Neural progenitor cell (in vitro differentiated cells): ENCODE results near the gene CEP350. TPM values are rescaled to one million over a fixed set of nuclear protein-coding genes. Genes with fewer than 3 reads are reported as not detected.

Source experiments
- DNase-seq: peaks from one replicate; pipeline ENCODE4 v3.0.0-alpha.2; 2016; ENCODE audit warnings: low spot score
- H2AFZ ChIP-seq: fragments of 200-600 bp; sonication (generic); replicated peaks from 2 replicates; pipeline ENCODE4 v1.6.1; 2016; ENCODE audit warnings: antibody characterized with exemption
- H3F3A ChIP-seq: fragments of 200-600 bp; sonication (generic); 2 replicates; pipeline ENCODE4 v1.6.1; 2016; ENCODE audit warnings: antibody characterized with exemption, low read depth
- H3K27ac ChIP-seq: fragments of 200-600 bp; sonication (generic); 2 replicates; pipeline ENCODE4 v1.5.1; 2016; ENCODE audit warnings: mild to moderate bottlenecking
- H3K27me3 ChIP-seq: fragments of 200-600 bp; sonication (generic); 2 replicates; pipeline ENCODE4 v1.6.1; 2016; ENCODE audit warnings: mild to moderate bottlenecking, moderate library complexity
- H3K36me3 ChIP-seq: fragments of 200-600 bp; sonication (generic); 2 replicates; pipeline ENCODE4 v1.5.1; 2016
- H3K4me1 ChIP-seq: fragments of 200-600 bp; sonication (generic); 2 replicates; pipeline ENCODE4 v1.6.1; 2016; ENCODE audit warnings: mixed run types
- H3K4me2 ChIP-seq: fragments of 200-600 bp; sonication (generic); 2 replicates; pipeline ENCODE4 v1.6.1; 2016
- H3K4me3 ChIP-seq: fragments of 200-600 bp; sonication (generic); 2 replicates; pipeline ENCODE4 v1.5.1; 2016
- H3K79me2 ChIP-seq: fragments of 200-600 bp; sonication (generic); 2 replicates; pipeline ENCODE4 v1.6.1; 2016; ENCODE audit warnings: low read depth
- H3K9ac ChIP-seq: fragments of 200-600 bp; sonication (generic); 2 replicates; pipeline ENCODE4 v1.6.1; 2016
- H3K9me3 ChIP-seq: fragments of 200-600 bp; sonication (generic); 2 replicates; pipeline ENCODE4 v1.5.1; 2016; ENCODE audit warnings: low read depth
- H4K20me1 ChIP-seq: fragments of 200-600 bp; sonication (generic); 2 replicates; pipeline ENCODE4 v1.6.1; 2016; ENCODE audit warnings: low read depth
- H3K27ac Mint-ChIP-seq: 3 replicates; pipeline ENCODE4 v1.8.0; 2021; ENCODE audit warnings: mixed read lengths
- H3K27me3 Mint-ChIP-seq: 2 replicates; pipeline ENCODE4 v1.8.0; 2022; ENCODE audit warnings: low read depth, mild to moderate bottlenecking, inconsistent platforms, moderate library complexity, mixed read lengths; ENCODE audit not compliant: insufficient read depth
- H3K36me3 Mint-ChIP-seq: 3 replicates; pipeline ENCODE4 v1.8.0; 2021; ENCODE audit warnings: mixed read lengths
- H3K4me1 Mint-ChIP-seq: 3 replicates; pipeline ENCODE4 v1.8.0; 2021; ENCODE audit warnings: mixed read lengths
- H3K4me3 Mint-ChIP-seq: 3 replicates; pipeline ENCODE4 v1.8.0; 2021; ENCODE audit warnings: mild to moderate bottlenecking, moderate library complexity, mixed read lengths
- H3K9me3 Mint-ChIP-seq: 3 replicates; pipeline ENCODE4 v1.8.0; 2020; ENCODE audit warnings: mixed read lengths
- EZH2 ChIP-seq: fragments of 200-600 bp; sonication (generic); IDR thresholded peaks from 2 replicates; pipeline ENCODE4 v1.6.1; 2017; ENCODE audit warnings: antibody characterized with exemption, mild to moderate bottlenecking, moderate library complexity
- EZH2phosphoT487 ChIP-seq: fragments of 200-600 bp; sonication (generic); IDR thresholded peaks from 2 replicates; pipeline ENCODE4 v1.6.1; 2017; ENCODE audit warnings: antibody characterized with exemption
- total RNA-seq: library from RNA; depleted of rRNA; stranded (reverse); fragments of >200 nt; gene quantifications from 2 replicates; pipeline ENCODE4 v1.2.3, GENCODE V29; 2015; ENCODE audit warnings: low replicate concordance
- TF ChIP-seq, protein P1 (sequence below): fragments of 200-600 bp; sonication (generic); IDR thresholded peaks from 2 replicates; pipeline ENCODE4 v1.5.1; 2017; ENCODE audit warnings: antibody characterized with exemption, mild to moderate bottlenecking

The CEP350 gene
- total RNA-seq, 1 donor from 2014 or later = 61.2 TPM

DNA sequence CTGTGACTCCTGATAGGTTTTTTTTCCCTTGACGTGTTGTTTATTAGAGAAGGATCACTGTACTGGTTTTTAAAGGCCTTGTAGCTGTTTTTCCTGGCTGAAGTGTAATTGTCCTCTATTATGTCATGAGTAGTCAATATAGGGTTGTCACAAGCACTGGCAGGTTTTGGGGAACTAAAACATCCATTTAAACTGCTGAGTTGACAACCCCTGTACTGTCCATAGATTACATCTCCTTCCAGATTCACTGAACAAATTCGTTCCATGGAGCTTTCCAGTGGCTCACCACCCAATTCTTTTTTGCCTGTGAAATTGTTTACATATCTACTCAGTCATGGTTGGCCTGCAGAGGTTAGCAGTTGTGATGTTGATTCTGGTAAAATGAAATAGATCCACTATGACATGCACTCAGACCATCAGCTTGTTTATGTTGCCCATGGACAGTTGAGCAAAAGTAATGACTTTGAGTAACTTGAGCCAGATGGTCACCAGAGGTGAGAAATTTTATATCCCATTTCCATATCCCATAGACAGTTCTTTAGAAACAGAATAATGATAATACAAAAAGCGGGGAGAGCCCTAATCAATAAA, 140.2 kb downstream of the CEP350 start:
- no peaks in the 10 kb centered on the region for H3K27me3 ChIP-seq
- H3K9ac ChIP-seq = no peak overlapping the region
- Mint-ChIP-seq H3K4me3 (no peak overlapping the region), H3K9me3 (no peaks in the 10 kb centered on the region), H3K27ac (no peak overlapping the region), H3K36me3 (peaks cover 39% of the 10 kb centered on the region), H3K4me1 (no peaks in the 10 kb centered on the region), H3K27me3 (no peaks in the 10 kb centered on the region)
- no peaks in the 10 kb centered on the region for H4K20me1 ChIP-seq
- no peaks in the 10 kb centered on the region for H3K79me2 ChIP-seq
- H3K4me3 ChIP-seq = no peak overlapping the region
- H3K9me3 ChIP-seq = no peaks in the 10 kb centered on the region
- H3K27ac ChIP-seq = no peak overlapping the region
- peaks cover 3% of the 10 kb centered on the region for H3K4me1 ChIP-seq
- no peaks in the 10 kb centered on the region for H3F3A ChIP-seq
- no peak overlapping the region for H2AFZ ChIP-seq
- no peak for TF ChIP-seq EZH2phosphoT487
- no peak for TF ChIP-seq EZH2
- TF ChIP-seq, protein P1, sequence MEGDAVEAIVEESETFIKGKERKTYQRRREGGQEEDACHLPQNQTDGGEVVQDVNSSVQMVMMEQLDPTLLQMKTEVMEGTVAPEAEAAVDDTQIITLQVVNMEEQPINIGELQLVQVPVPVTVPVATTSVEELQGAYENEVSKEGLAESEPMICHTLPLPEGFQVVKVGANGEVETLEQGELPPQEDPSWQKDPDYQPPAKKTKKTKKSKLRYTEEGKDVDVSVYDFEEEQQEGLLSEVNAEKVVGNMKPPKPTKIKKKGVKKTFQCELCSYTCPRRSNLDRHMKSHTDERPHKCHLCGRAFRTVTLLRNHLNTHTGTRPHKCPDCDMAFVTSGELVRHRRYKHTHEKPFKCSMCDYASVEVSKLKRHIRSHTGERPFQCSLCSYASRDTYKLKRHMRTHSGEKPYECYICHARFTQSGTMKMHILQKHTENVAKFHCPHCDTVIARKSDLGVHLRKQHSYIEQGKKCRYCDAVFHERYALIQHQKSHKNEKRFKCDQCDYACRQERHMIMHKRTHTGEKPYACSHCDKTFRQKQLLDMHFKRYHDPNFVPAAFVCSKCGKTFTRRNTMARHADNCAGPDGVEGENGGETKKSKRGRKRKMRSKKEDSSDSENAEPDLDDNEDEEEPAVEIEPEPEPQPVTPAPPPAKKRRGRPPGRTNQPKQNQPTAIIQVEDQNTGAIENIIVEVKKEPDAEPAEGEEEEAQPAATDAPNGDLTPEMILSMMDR = no peak
- peaks cover 38% of the 10 kb centered on the region for H3K36me3 ChIP-seq
- DNase-seq = no peak
- H3K4me2 ChIP-seq = no peak overlapping the region

DNA sequence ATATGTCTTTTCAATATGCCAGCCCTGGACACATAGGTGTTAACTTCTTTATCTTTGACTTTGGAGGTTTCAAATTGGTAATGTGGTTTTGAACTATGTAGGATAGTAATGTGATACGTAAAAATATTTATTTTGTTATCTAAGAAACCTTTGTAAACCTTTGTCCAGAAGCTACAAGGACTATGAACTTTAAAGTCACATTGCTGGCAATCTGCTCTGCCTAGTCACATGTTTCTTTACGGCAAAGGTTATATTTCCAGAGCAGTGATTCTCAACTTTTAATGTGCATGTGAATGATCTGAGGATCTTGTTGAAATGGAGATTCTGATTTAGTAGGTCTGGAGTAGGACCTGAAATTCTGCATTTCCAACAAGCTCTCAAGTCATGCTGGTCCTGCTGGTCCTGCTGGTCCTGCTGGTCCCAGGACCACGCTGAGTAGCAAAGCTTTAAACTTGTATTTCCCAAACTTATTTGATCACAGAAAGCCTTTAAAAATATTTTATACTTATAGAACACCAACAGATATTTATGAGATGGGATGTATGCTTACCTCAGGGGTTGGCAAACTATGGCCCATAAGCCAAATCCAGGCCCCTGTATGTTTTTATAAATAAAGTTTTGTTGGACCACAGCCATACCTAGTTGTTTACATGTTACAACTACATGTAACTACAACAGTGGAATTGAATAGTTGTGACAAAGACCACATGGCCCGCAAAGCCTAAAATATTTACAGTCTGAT, 142.1 kb downstream of the CEP350 start:
- peaks cover 46% of the 10 kb centered on the region for H3K36me3 Mint-ChIP-seq
- H3K4me1 ChIP-seq = peaks cover 3% of the 10 kb centered on the region
- no peaks in the 10 kb centered on the region for H3K9me3 Mint-ChIP-seq
- no peak for TF ChIP-seq EZH2phosphoT487
- TF ChIP-seq EZH2 = no peak
- TF ChIP-seq, protein P1 = no peak
- no peaks in the 10 kb centered on the region for H3F3A ChIP-seq
- no peak overlapping the region for H3K4me3 ChIP-seq
- H3K9ac ChIP-seq = no peak overlapping the region
- no peaks in the 10 kb centered on the region for H3K27me3 ChIP-seq
- H3K79me2 ChIP-seq = no peaks in the 10 kb centered on the region
- no peaks in the 10 kb centered on the region for H4K20me1 ChIP-seq
- H3K36me3 ChIP-seq = peaks cover 38% of the 10 kb centered on the region
- no peaks in the 10 kb centered on the region for H3K27me3 Mint-ChIP-seq
- no peaks in the 10 kb centered on the region for H3K9me3 ChIP-seq
- H3K4me3 Mint-ChIP-seq = no peak overlapping the region
- H3K4me2 ChIP-seq = no peak overlapping the region
- H3K27ac Mint-ChIP-seq = no peak overlapping the region
- no peak overlapping the region for H3K27ac ChIP-seq
- no peaks in the 10 kb centered on the region for H3K4me1 Mint-ChIP-seq
- DNase-seq = no peak
- H2AFZ ChIP-seq = no peak overlapping the region

GRCh38 chr1:180097326-180097605, 142.7 kb downstream of the CEP350 start:
- Mint-ChIP-seq H3K9me3 (no peaks in the 10 kb centered on the region), H3K4me1 (no peaks in the 10 kb centered on the region), H3K36me3 (peaks cover 46% of the 10 kb centered on the region), H3K4me3 (no peak overlapping the region), H3K27ac (no peak overlapping the region), H3K27me3 (no peaks in the 10 kb centered on the region)
- no peaks in the 10 kb centered on the region for H4K20me1 ChIP-seq
- H3K27me3 ChIP-seq = no peaks in the 10 kb centered on the region
- no peak for DNase-seq
- peaks cover 34% of the 10 kb centered on the region for H3K36me3 ChIP-seq
- H3F3A ChIP-seq = no peaks in the 10 kb centered on the region
- no peaks in the 10 kb centered on the region for H3K9me3 ChIP-seq
- H2AFZ ChIP-seq = no peak overlapping the region
- H3K79me2 ChIP-seq = no peaks in the 10 kb centered on the region
- no peak overlapping the region for H3K27ac ChIP-seq
- H3K4me3 ChIP-seq = no peak overlapping the region
- no peak overlapping the region for H3K9ac ChIP-seq
- TF ChIP-seq, protein P1 = no peak
- no peak for TF ChIP-seq EZH2phosphoT487
- TF ChIP-seq EZH2 = no peak
- H3K4me1 ChIP-seq = peaks cover 3% of the 10 kb centered on the region
- H3K4me2 ChIP-seq = no peak overlapping the region
